Measurements from ENCODE around the gene KRTAP5-11. TPM values are rescaled to one million over a fixed set of nuclear protein-coding genes. Genes with fewer than 3 reads are reported as not detected.
"Not testable (repeated sequence)": the region's sequence is repeated elsewhere in the genome, so short reads cannot be mapped to it uniquely, and the experiment has no call there.

Gene KRTAP5-11
- total RNA-seq, 1 donor from 2014 or later: not detected

DNA sequence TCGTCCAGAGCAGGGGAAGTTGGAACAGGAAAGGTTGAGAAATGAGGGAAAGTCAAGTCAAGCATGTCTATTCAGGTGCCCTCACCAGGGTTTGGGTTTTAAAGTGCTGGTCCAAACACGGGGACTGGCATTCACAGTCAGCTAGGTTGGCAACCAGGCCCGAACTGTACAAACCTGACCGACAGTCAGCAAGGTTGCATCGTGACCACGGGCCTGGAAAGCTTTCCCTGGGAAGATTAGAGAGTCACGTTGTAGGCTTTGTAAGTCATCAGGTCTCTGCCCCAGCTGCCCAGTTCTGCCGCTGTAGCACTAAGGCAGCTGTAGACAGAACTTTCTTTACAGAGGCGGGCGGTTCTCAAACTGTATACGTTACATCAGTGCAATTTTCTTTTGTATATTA lies 9.9 kb downstream of the KRTAP5-11 start:
- TF ChIP-seq, protein P1, sequence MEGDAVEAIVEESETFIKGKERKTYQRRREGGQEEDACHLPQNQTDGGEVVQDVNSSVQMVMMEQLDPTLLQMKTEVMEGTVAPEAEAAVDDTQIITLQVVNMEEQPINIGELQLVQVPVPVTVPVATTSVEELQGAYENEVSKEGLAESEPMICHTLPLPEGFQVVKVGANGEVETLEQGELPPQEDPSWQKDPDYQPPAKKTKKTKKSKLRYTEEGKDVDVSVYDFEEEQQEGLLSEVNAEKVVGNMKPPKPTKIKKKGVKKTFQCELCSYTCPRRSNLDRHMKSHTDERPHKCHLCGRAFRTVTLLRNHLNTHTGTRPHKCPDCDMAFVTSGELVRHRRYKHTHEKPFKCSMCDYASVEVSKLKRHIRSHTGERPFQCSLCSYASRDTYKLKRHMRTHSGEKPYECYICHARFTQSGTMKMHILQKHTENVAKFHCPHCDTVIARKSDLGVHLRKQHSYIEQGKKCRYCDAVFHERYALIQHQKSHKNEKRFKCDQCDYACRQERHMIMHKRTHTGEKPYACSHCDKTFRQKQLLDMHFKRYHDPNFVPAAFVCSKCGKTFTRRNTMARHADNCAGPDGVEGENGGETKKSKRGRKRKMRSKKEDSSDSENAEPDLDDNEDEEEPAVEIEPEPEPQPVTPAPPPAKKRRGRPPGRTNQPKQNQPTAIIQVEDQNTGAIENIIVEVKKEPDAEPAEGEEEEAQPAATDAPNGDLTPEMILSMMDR (IDR thresholded peaks at IDR 0.05): no peak
- DNase-seq (ENCODE audit: low spot score in 2 of 2): no peak
- Histone ChIP-seq H3K36me3 (no peaks in the 10 kb centered on the region), H3K9me3 (no peaks in the 10 kb centered on the region), H3K4me3 (no peak overlapping the region), H3K4me1 (no peaks in the 10 kb centered on the region), H3K27me3 (no peaks in the 10 kb centered on the region), H3K27ac (no peak overlapping the region)
- intact Hi-C loops (cut with DNase I): no loop called here

DNA sequence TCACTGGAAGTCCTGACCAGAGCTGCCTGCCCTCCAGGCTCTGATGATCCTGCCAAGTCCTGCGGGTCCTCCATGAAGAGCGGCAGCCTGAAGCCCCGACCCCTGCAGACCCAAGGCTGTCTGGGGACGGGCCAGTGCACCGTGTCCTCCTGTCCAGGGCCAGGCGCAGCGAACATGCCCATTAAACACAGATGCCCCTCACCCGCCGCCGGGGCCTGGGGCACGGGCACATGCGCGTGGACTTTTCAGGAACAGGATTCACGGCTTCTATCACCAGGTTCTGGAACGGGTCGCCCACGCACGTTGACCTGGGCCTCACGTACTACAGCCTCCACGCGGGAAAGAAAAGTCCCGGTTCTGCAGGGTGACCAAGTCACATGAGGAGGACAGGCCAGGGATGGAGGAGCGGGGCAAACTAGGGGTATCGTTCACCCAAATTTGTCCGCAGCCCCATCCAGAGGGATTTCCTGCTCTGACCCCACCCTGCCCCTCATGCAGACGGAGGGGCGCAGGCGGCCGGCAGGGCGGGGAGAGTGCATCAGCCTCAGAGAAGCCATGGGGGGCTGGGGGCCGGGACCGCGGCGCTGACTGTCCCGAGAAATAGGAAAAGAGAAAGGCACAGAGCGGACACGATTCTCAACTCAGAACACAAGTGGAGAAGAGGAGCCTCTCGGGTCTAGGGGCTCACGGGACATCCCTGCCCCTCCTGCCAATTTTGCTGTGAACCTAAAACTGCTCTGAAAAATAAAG lies 11.4 kb downstream of the KRTAP5-11 start:
- H3K27ac ChIP-seq; intact Hi-C loops (cut with DNase I); H3K36me3 ChIP-seq; H3K4me1 ChIP-seq; H3K4me3 ChIP-seq; H3K27me3 ChIP-seq; H3K9me3 ChIP-seq: not testable (repeated sequence)
- peak in 1 of 2 donors; percentile 43 for DNase-seq (ENCODE audit: low spot score in 2 of 2)

DNA sequence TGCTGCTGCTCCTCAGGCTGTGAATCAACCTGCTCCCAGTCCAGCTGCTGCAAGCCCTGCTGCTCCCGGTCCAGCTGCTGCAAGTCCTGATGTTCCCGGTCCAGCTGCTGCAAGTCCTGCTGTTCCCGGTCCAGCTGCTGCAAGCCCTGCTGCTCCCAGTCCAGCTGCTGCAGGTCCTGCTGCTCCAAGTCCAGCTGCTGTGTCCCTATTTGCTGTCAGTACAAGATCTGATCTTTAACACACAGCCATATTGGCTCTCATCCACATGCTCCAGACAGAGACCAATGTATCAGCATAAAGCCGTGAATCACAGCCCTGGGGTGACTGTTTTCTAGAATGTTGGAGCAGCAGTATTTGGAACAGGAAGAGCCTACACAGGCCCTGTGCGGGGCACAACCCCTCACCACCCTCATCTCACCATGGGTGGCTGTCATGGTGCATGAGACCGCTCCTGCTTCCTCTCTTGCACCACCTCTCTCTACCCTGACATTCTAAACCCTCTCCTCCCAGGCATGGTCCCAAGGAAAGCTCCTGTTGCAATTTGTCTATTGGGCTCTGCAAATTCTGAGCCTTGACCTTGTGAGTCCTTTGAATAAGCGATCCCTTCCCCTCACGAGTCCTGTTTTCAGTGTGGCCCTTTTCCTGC lies 13.8 kb downstream of the KRTAP5-11 start:
- TF ChIP-seq, protein P1 (IDR thresholded peaks at IDR 0.05): no peak
- H3K36me3 ChIP-seq: no peaks in the 10 kb centered on the region
- no peak overlapping the region for H3K27ac ChIP-seq
- no peaks in the 10 kb centered on the region for H3K4me1 ChIP-seq
- no peak overlapping the region for H3K4me3 ChIP-seq
- DNase-seq (ENCODE audit: low spot score in 2 of 2): no peak
- H3K27me3 ChIP-seq: no peaks in the 10 kb centered on the region
- intact Hi-C loops (cut with DNase I): no loop called here
- H3K9me3 ChIP-seq: no peaks in the 10 kb centered on the region

DNA sequence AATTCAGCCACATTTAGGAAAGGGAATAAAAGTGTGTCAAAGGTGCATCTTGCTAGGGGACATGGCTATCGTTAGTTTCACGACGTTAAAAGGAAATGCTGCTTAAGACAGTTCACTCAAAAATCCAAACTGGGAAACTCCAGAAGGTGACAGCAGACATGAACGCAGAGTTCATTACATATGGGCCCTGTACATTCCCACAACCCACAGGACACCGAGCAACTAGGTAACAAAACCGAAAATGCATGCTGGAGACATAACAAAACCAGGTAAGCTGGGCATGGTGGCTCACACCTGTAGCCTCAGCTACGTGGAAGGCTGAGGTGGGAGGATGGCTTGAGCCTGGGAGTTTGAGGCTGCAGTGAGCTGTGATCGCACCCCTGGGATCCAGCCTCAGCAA lies 15.0 kb downstream of the KRTAP5-11 start:
- H3K4me1 ChIP-seq; H3K9me3 ChIP-seq; H3K27ac ChIP-seq; intact Hi-C loops (cut with DNase I); H3K27me3 ChIP-seq; H3K36me3 ChIP-seq; H3K4me3 ChIP-seq; DNase-seq (ENCODE audit: low spot score in 2 of 2): not testable (repeated sequence)

DNA sequence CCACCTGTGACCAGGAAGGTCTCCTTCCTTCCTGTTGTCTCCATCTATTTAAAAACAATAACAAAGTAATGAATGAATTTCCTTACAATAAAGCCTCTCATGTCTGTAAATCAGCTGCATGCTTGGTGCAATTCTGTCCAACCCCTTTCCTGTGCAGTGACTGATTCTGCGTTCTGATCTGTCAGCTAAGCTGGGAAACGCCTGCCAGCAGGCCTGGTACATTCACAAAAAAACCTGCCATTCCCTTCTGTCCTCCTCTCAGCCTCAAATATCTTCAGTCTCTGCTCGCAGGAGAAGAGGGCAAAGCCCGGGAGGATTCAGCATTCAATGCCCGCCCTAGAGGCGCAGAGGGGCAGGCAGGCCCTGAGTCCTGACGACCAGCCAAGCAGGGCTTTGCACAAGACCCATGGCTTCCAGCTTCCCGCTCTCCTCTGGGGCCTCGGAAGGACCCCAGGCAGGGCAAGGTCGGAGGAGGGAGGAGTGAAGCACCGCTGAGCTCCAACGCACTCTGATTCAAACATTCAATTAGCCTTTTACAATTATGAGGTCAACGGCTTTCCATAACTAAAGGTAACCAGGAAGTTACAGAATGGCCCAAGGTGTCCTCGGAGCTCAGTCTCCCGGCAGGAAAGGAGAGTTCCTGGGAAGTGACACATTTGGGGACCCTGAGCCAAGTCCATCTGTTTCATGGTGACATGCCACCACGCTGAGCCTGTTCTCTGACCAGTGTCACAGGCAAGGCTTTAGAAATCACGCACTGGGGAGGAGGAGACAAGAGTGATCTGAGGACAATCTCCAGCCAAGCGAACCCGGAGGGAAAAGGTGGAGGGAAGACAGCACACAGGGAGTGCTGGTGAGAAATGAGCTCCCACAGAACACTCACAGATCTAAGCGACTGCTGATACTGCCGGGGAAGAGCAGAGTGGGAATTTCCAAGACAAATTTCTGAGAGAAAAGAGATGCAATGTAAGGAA lies 15.8 kb downstream of the KRTAP5-11 start:
- DNase-seq (ENCODE audit: low spot score in 2 of 2); H3K27me3 ChIP-seq; H3K36me3 ChIP-seq; intact Hi-C loops (cut with DNase I); H3K9me3 ChIP-seq; H3K4me1 ChIP-seq; H3K4me3 ChIP-seq; H3K27ac ChIP-seq: not testable (repeated sequence)

DNA sequence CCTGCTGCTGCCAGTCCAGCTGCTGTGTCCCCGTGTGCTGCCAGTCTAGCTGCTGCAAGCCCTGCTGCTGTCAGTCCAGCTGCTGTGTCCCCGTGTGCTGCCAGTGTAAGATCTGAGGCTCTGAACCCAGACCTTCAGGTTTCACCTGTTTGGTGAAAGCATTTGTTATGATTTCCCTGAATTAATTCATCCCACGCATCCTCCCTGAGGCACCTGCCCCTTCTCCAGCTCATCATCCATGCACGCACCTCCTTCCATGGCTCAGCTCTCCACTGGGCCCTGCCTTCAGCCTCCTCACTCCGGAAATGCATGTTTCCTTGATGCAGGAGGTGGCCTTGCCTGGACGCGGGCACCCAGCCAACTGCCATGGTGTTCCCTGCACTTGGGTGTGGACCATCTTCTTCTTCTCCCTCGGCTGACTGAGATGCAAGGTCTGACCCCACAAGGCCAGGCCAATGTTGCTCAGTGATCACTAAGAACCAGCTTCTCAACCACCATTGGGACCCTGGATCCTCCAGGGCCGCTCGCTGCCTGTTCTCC lies 16.5 kb downstream of the KRTAP5-11 start:
- no peaks in the 10 kb centered on the region for H3K4me1 ChIP-seq
- intact Hi-C loops (cut with DNase I): no loop called here
- no peaks in the 10 kb centered on the region for H3K36me3 ChIP-seq
- no peak for DNase-seq (ENCODE audit: low spot score in 2 of 2)
- H3K9me3 ChIP-seq: no peaks in the 10 kb centered on the region
- TF ChIP-seq, protein P1 (IDR thresholded peaks at IDR 0.05): no peak
- no peak overlapping the region for H3K4me3 ChIP-seq
- H3K27me3 ChIP-seq: no peaks in the 10 kb centered on the region
- H3K27ac ChIP-seq: no peak overlapping the region

Measured in ascending aorta (tissue), 2 donors.